ENCODE data around the gene KCNT1.

The KCNT1 gene

GRCh38 chr9:135785013-135785575, 83.1 kb downstream of the KCNT1 start:
- in situ Hi-C loops (cut with HindIII; ENCODE audit: low sequenced_read_pairs) = loop anchor here (5.0 kb wide), 1 partner anchor 68 kb away; no protein-coding TSS in a partner anchor
- H3K4me3 ChIP-seq (ENCODE audit: low read depth, low read length) = no peak overlapping the region
- TF ChIP-seq CTCF (IDR thresholded peaks at IDR 0.05; ENCODE audit: low read depth, low read length, missing control alignments) = no peak
- no peak for DNase-seq (ENCODE audit: low read depth)

- no peak for TF ChIP-seq CTCF (IDR thresholded peaks at IDR 0.05; ENCODE audit: low read depth, low read length, missing control alignments)
- no peak overlapping the region for H3K4me3 ChIP-seq (ENCODE audit: low read depth, low read length)
- in situ Hi-C loops (cut with HindIII; ENCODE audit: low sequenced_read_pairs) = loop anchor here (5.0 kb wide), 1 partner anchor 69 kb away; no protein-coding TSS in a partner anchor
- no peak for DNase-seq (ENCODE audit: low read depth)
Measured at GRCh38 chr9:135786146-135786690, 84.2 kb downstream of the KCNT1 start.

- in situ Hi-C loops (cut with HindIII; ENCODE audit: low sequenced_read_pairs) = loop anchor here (5.0 kb wide), 1 partner anchor 70 kb away; no protein-coding TSS in a partner anchor
- no peak for DNase-seq (ENCODE audit: low read depth)
Measured at GRCh38 chr9:135787317-135787716, 85.3 kb downstream of the KCNT1 start.

GRCh38 chr9:135787776-135788575, 86.0 kb downstream of the KCNT1 start:
- no peak for DNase-seq (ENCODE audit: low read depth)
- in situ Hi-C loops (cut with HindIII; ENCODE audit: low sequenced_read_pairs) = loop anchor here (5.0 kb wide), 1 partner anchor 71 kb away; no protein-coding TSS in a partner anchor
- H3K4me3 ChIP-seq (ENCODE audit: low read depth, low read length) = no peak overlapping the region
- no peak for TF ChIP-seq CTCF (IDR thresholded peaks at IDR 0.05; ENCODE audit: low read depth, low read length, missing control alignments)

More at GRCh38 chr9:135787317-135787716, 85.3 kb downstream of the KCNT1 start:
- TF ChIP-seq CTCF (IDR thresholded peaks at IDR 0.05; ENCODE audit: low read depth, low read length, missing control alignments) = no peak
- H3K4me3 ChIP-seq (ENCODE audit: low read depth, low read length) = no peak overlapping the region

- TF ChIP-seq CTCF (IDR thresholded peaks at IDR 0.05; ENCODE audit: low read depth, low read length, missing control alignments) = no peak
- H3K4me3 ChIP-seq (ENCODE audit: low read depth, low read length) = no peak overlapping the region
- in situ Hi-C loops (cut with HindIII; ENCODE audit: low sequenced_read_pairs) = loop anchor here (5.0 kb wide), 1 partner anchor 71 kb away; no protein-coding TSS in a partner anchor
Measured at GRCh38 chr9:135788576-135789300, 86.8 kb downstream of the KCNT1 start.

GRCh38 chr9:135789838-135790291, 87.9 kb downstream of the KCNT1 start:
- H3K4me3 ChIP-seq (ENCODE audit: low read depth, low read length) = no peak overlapping the region
- no peak for DNase-seq (ENCODE audit: low read depth)
- in situ Hi-C loops (cut with HindIII; ENCODE audit: low sequenced_read_pairs) = loop anchor here (5.0 kb wide), 1 partner anchor 73 kb away; no protein-coding TSS in a partner anchor
- no peak for TF ChIP-seq CTCF (IDR thresholded peaks at IDR 0.05; ENCODE audit: low read depth, low read length, missing control alignments)

More at GRCh38 chr9:135788576-135789300, 86.8 kb downstream of the KCNT1 start:
- no peak for DNase-seq (ENCODE audit: low read depth)

Measured in astrocyte of the cerebellum (primary cell).